Uterus (tissue), 2 donors: Measurements from ENCODE around the gene RTEL1.
"Not testable (repeated sequence)": the region's sequence is repeated elsewhere in the genome, so short reads cannot be mapped to it uniquely, and the experiment has no call there.

Source experiments
- CTCF ChIP-seq, 4 experiments: fragments of 200-600 bp in 2 of 4; fragments of 450-650 bp in 2 of 4; sonication (generic) in 2 of 4; IDR thresholded peaks; one replicate each; pipeline ENCODE4 v1.5.1; 2016 to 2019; ENCODE audit warnings: antibody characterized with exemption in 4 of 4, mild to moderate bottlenecking in 2 of 4, moderate library complexity in 1 of 4
- POLR2A ChIP-seq, 2 donors: fragments of 450-650 bp; IDR thresholded peaks; one replicate each; pipeline ENCODE4 v1.6.1; 2016; ENCODE audit warnings: antibody characterized with exemption in 2 of 2, mild to moderate bottlenecking in 1 of 2, moderate library complexity in 1 of 2

GRCh38 chr20:63613863-63614594 lies 44.1 kb upstream of the RTEL1 start:
- not testable (repeated sequence) for TF ChIP-seq POLR2A (IDR thresholded peaks at IDR 0.05)
- peak in 2 of 4 experiments; percentile 19 to 20 for TF ChIP-seq CTCF (IDR thresholded peaks at IDR 0.05)
